GM18520 (cell line): Measurements from ENCODE around the gene PNRC1.
"Not testable (repeated sequence)": the region's sequence is repeated elsewhere in the genome, so short reads cannot be mapped to it uniquely, and the experiment has no call there.

Source experiments
- ATAC-seq: cut with Tn5 transposase; IDR thresholded peaks from one replicate; pipeline ENCODE4 v1.9.1; 2021; ENCODE audit not compliant: unreplicated experiment

Gene PNRC1

DNA sequence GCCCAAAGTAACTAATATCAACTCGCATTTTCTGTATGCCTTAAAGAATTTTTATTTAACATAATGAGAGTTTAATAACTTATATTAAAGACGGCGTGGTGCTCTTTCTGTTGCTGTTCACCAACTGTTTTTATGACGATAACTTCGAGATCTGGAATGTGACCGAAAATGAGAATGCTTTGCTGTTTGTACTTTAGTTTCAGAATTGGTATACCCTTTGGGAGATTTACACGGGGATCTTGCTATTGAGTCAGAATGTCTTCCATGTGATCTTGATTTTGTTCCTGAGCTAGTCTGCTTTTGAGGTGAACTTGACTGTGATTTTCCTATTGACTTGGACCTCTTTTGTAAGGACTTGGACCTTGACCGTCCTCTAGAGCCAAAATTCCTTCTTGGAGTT is 17.9 kb downstream of the PNRC1 start:
- ATAC-seq = no peak

DNA sequence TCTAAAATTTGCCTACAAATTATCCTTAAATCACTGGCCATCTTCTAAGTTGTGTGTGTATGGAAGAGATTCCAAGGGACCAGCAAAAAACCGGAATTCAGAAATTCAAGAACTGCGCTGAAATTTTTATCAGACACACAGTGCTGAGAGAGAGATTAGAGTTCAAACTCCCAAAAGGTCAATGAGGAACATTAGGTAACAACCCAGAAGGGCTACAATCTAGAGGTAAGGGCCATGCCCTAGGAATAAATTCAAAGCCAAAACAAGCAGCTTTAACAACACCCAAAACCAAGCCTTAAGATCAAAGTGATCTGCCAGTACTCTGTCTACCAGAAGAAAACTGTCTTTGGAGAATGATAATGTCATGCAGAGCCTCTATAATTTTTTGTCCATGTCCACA is 19.6 kb downstream of the PNRC1 start:
- ATAC-seq = no peak

DNA sequence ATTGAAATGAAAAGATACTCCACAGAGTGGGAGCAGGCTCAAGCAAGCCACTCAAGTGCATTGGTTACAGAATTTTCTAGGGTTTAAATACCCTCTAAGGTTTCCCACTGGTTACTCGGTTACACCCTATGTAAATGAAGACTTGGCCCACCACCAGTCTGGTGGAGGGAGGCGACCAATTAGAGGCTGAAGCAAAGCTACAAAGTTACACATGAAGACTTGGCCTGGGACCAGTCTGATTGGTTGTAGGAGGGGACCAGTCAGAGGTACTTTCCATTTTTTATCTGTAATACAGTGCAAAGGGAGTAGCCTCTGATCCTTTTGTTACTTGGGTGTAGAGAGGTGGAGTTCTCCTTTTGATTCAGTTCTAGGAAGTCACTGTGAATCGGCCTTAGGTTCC is 29.7 kb downstream of the PNRC1 start:
- ATAC-seq = no peak

DNA sequence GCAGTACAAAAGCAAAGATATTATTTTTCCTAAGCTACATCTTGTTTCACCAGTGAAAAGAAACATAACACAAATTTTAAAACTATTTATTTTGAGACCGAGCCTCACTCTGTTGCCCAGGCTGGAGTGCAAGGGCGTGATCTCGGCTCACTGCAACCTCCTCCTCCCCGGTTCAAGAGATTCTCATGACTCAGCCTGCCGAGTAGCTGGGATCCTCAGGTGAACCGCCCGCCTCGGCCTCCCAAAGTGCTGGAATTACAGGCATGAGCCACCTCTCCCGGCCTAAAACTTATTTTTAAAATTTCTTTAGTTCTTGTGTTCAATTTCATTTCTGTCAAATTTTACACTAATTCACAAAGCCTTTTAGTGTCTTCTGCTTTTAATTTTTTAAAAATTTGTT is 31.4 kb downstream of the PNRC1 start:
- ATAC-seq = no peak

DNA sequence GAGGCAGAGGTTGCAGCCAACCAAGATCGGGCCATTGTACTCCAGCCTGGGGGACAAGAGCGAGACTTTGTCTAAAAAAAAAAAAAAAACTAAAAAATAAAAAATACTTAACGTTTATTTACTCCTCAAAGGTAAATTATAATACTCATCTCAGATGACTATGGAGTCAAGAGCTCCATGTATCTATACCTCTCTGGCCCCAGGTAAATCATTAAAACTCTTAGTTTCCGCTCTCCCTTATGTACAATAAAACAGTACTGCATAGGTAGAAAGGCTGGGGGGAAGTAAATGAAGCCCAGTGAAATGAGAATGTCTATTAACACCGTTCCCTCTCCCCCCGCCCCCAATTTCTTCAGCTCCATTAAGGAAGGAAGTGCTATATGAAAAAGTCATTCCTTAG is 36.2 kb downstream of the PNRC1 start:
- ATAC-seq = no peak

DNA sequence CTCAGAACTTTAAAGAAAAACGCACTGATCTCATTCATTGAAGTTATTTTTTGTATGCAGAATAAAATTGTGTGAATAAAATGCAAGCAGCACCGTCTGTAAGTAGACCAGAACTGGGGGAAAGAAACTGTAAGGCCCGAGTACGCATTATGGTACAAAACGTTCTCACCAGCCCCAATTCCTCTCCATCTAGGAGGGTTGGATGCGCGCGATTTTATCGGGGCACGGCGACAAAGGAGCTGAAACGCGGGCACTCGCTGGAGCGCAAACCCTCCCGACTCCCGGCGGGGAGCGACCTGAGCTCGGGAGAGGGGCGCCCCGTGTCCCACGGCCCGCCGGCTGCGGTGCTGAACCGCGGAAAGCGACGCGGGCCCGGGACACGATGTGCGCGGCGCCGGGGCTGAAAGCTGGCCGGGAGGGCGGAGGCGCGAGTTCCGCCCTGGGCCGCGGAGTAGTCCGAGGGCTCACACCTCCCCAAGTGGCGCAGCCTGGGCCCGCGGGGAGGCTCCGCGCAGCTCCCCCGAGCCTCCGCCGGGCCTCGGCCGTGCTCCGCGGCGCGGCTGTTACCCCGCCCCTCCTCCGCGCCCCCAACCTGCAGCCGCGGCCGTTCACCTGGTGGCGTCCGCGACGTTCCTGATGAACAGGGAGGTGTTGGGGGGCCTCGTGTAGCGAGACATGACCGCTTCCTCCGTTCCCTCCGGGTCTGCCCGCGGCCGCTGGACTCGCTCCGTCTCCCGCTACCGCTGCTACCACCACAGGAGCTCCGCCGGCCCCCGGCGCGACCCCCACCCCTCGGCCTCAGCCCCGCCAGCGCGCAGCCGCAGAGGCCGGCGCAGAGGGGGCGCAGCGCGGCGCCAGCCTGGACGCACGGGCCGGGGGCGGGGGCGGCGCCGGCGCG is 36.9 kb downstream of the PNRC1 start, which contains the start of gene SRSF12:
SRSF12 (minus strand) TSS at position 861 of the 898 bp plus-strand sequence; CDS start at position 677, 184 bp downstream.
- peak; percentile 52 for ATAC-seq

DNA sequence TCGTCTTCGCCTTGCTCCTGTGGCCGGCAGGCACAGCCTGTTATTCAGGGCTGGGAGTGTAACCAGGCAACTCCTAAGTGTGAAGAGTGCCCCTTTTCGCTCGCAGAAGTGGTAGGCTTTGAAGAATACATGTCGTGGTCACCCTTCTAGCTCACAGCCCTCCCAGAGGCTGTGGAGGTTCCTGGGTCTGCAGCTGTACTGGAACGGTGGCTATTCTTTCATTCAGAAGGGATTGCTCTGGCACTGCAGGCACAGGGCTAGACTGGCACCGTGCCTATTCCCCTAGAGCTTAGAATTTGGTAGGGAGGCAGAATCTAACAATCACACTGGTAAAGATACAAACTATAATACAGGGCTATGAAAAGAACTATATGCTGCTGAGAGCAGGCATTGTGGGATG is 38.4 kb downstream of the PNRC1 start:
- no peak for ATAC-seq

DNA sequence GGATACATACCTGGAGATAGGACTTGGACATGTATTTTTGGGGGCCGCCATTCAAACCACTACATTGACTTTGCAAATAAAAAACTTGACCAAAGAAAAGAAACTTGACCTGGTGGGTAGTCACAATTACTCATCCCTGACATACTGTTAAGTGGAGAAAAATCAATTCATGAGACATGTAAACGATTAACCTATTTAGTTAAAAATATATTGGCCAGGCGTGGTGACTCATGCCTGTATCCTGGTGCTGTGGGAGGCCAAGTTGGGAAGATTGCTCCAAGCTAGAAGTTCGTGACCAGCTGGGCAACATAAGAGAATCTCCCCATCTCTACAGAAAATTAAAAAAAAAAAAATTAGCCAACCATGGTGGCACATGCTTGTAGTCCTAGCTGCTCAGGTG is 39.8 kb downstream of the PNRC1 start:
- ATAC-seq = no peak

DNA sequence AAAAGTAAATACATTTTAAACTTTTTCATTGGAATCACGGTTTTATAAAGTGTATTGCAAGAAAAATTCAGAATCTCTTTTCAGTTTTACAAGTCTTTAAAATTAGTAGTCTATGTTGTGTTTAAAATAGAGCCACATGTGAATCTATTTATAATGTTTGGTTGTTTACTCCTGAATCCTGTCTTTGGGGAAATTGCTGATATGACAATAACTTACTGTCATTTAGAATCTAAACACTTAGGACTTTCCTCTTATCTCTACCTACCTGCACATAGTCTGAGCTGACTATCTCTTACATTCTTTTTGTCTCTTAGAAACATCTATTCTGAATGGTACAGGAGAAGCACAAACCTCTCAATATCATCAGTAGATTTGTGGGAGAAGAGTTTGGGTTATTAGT is 41.4 kb downstream of the PNRC1 start:
- ATAC-seq = no peak

DNA sequence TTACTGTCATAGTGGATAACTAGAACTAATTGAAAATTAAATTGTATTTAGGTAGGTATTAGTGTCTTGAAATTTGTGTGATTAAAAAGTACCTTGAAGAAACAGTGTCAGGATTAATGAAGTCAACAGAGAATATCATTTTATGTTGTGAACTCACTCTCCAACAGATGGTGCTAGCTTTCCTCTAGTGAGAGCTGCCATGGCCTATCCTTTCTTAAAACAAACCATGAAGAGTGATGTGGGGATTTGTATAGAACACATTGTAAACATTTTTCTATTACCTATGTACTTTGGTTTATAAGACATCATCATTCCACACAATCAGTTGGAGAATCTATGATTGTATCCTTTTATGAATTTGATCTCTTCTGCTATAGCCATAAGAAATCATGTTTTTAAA is 42.1 kb downstream of the PNRC1 start:
- ATAC-seq = no peak

DNA sequence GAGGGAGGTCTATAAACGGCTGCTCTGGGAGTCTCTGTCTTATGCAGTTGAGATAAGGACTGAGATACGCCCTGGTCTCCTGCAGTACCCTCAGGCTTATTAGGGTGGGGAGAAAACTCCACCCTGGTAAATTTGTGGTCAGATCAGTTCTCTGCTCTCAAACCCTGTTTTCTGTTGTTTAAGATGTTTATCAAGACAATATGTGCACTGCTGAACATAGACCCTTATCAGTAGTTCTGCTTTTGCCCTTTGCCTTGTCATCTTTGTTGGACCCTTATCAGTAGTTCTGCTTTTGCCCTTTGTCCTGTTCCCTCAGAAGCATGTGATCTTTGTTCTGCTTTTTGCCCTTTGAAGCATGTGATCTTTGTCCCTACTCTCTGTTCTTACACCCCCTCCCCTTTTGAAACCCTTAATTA is 47.7 kb downstream of the PNRC1 start:
- ATAC-seq = not testable (repeated sequence)

DNA sequence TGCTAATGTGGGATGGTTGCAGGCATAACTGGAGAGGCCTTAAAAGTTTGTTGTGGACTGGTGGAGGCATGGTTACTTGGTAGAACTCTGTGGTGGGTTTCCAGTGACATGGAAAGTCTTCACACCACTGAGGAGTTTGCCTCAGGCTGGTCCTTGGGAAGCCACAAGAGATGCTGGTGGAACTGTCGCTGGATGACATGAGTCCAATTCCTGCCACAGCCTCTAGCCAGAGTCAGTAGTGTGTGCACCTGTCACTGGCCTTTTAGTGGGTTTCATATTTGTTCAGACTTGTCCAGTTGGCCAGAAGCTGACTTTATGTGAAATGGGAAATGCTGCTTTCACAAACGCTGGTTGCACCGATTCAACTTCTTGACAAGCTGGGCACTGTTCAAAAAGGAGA is 51.0 kb downstream of the PNRC1 start:
- ATAC-seq = no peak

DNA sequence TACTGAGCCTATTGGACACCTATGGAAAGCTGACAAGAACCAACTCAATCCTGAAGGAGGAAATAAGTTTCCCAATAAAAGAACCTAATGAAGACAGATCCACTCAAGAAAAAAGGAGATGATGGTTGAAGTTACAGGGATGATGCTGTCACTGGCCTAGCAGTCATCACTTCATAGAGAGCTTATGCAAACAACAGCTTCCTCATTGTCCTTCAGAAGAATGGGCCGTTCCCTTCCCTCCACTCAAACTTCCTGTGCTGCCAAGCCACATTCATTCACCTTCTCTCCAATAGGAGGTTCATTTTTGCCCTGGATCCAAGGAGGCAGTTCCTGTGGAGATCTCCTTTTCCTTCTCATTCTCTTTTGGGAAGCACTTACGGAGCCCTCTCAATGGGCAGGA is 51.5 kb downstream of the PNRC1 start:
- ATAC-seq = no peak

DNA sequence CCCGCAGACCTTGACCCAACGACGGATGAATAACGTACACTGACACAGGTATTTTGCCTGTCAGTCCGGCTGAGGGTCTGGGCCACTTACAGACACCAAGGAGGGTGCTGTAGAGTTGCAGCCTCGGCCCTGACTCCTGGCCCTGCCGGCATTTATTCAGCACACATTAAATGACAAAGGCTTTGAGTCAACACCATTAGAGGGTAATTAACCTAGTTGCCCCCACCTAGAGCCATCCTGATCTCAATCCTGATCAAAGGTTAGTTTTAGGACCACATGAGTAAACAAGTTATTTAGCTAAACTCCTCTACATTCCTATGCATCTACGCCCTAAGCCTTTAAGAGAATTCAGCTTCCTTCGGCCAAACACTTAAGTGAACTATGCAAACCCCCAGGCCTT is 53.4 kb downstream of the PNRC1 start:
- ATAC-seq = no peak

DNA sequence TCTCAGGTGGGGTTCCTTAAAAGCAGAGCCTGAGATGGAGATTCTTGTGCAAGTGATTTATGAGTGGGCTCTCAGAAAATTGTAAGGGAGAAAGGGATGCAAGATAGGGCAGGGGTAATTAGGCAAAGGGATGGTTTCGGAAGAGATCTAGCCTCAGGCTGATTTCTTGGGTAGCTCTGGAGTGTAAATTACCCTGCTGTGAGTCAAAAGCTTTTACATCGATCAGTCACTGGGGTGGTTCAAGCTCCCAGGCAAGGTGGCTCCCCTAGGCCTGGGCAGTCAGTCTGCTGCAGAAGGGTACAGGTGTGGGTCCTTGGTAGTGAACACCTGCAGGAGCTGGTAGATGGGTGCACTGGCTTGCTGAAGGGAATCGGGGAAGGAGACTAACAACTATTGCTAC is 54.2 kb downstream of the PNRC1 start:
- ATAC-seq = no peak
